Hematopoietic multipotent progenitor cell treated with erythropoietin and hydrocortisone succinate and interleukin-3 and kit ligand, for 6 days (in vitro differentiated cells): ENCODE results near the gene C20orf144.
"Not testable (repeated sequence)": the region's sequence is repeated elsewhere in the genome, so short reads cannot be mapped to it uniquely, and the experiment has no call there.

Experiments
- DNase-seq: peaks from one replicate; pipeline ENCODE4 v3.0.0-alpha.2; 2015

Gene C20orf144

GRCh38 chr20:33698966-33699365 lies 36.8 kb downstream of the C20orf144 start:
- DNase-seq: not testable (repeated sequence)

GRCh38 chr20:33700696-33701441 lies 38.7 kb downstream of the C20orf144 start:
- not testable (repeated sequence) for DNase-seq

GRCh38 chr20:33701629-33702450 lies 39.7 kb downstream of the C20orf144 start:
- no peak for DNase-seq

GRCh38 chr20:33702861-33703260 lies 40.7 kb downstream of the C20orf144 start:
- DNase-seq: no peak

- no peak for DNase-seq
Measured at GRCh38 chr20:33703498-33704137, 41.5 kb downstream of the C20orf144 start.

GRCh38 chr20:33704197-33704924 lies 42.2 kb downstream of the C20orf144 start:
- no peak for DNase-seq

GRCh38 chr20:33707668-33708067 lies 45.5 kb downstream of the C20orf144 start:
- DNase-seq: no peak

GRCh38 chr20:33709398-33709797 lies 47.3 kb downstream of the C20orf144 start:
- peak; percentile 72 for DNase-seq

GRCh38 chr20:33709905-33710541 lies 47.9 kb downstream of the C20orf144 start:
- DNase-seq: peak; percentile 61

- DNase-seq: no peak
Measured at GRCh38 chr20:33710681-33711445, 48.7 kb downstream of the C20orf144 start.

GRCh38 chr20:33711446-33711738 lies 49.3 kb downstream of the C20orf144 start:
- DNase-seq: no peak
